SK-N-SH (cell line): Measurements from ENCODE around the gene RDH12. TPM values are rescaled to one million over a fixed set of nuclear protein-coding genes. Genes with fewer than 3 reads are reported as not detected.

ENCODE experiments used
- CTCF ChIA-PET: fragments of 300-600, 350-600 bp; formaldehyde crosslinking; extraction: SDS; loops from one replicate; lab custom pipeline; 2021; lab: Yijun Ruan, JAX
- POLR2A ChIA-PET: fragments of 350-600 bp; sonication (Branson Sonifier 250); formaldehyde crosslinking; extraction: SDS; loops from one replicate; lab custom pipeline; 2020; ENCODE audit warnings: antibody characterized with exemption, inconsistent platforms; lab: Yijun Ruan, JAX
- DNase-seq: peaks from one replicate; pipeline ENCODE4 v3.0.0; 2012
- H2AFZ ChIP-seq: fragments of 200-600 bp; sonication (generic); 2 replicates; pipeline ENCODE4 v1.8.1; 2016; ENCODE audit warnings: antibody characterized with exemption, mild to moderate bottlenecking, low read depth
- H3F3A ChIP-seq: fragments of 200-600 bp; sonication (generic); replicated peaks from 2 replicates; pipeline ENCODE3; 2016; ENCODE audit warnings: antibody characterized with exemption, mild to moderate bottlenecking; ENCODE audit not compliant: insufficient read depth
- H3K27ac ChIP-seq, 2 experiments: fragments of 200-500 bp in 1 of 2; fragments of 200-600 bp in 1 of 2; sonication (Bioruptor generic) in 1 of 2; sonication (generic), shearing (Covaris generic) in 1 of 2; 2 replicates each; pipeline versions ENCODE4 v1.5.1 to v1.6.1; 2014 to 2016; ENCODE audit warnings: low read depth in 2 of 2, inconsistent platforms in 1 of 2, low read length in 1 of 2, mild to moderate bottlenecking in 1 of 2, mixed read lengths in 1 of 2
- H3K27me3 ChIP-seq: fragments of 200-600 bp; sonication (generic), shearing (Covaris generic); 2 replicates; pipeline ENCODE4 v1.6.1; 2016; ENCODE audit warnings: mixed run types; ENCODE audit not compliant: insufficient read depth
- H3K36me3 ChIP-seq, 2 experiments: fragments of 200-500 bp in 1 of 2; fragments of 200-600 bp in 1 of 2; sonication (Bioruptor generic) in 1 of 2; sonication (generic) in 1 of 2; replicated peaks in 1 of 2; 2 replicates each; pipeline versions ENCODE3 to v1.5.1; 2014 to 2016; ENCODE audit warnings: low read length in 1 of 2, mild to moderate bottlenecking in 1 of 2; ENCODE audit not compliant: insufficient read depth in 2 of 2, control insufficient read depth in 1 of 2
- H3K4me1 ChIP-seq, 2 experiments: fragments of 200-500 bp in 1 of 2; fragments of 200-600 bp in 1 of 2; sonication (Bioruptor generic) in 1 of 2; sonication (generic), shearing (Covaris generic) in 1 of 2; 2 replicates each; pipeline versions ENCODE4 v1.5.1 to v1.6.1; 2014 to 2016; ENCODE audit warnings: low read depth in 1 of 2, low read length in 1 of 2, mixed run types in 1 of 2; ENCODE audit not compliant: insufficient read depth in 2 of 2, control insufficient read depth in 1 of 2
- H3K4me2 ChIP-seq: fragments of 200-600 bp; sonication (generic), shearing (Covaris generic); 2 replicates; pipeline ENCODE4 v1.6.1; 2017; ENCODE audit warnings: mixed run types
- H3K4me3 ChIP-seq, 2 experiments: fragments of 200-500 bp in 1 of 2; fragments of 200-600 bp in 1 of 2; sonication (Bioruptor generic) in 1 of 2; sonication (generic), shearing (Covaris generic) in 1 of 2; 2 replicates each; pipeline versions ENCODE4 v1.5.1 to v1.8.1; 2014 to 2016; ENCODE audit warnings: low read depth in 2 of 2, inconsistent platforms in 1 of 2, low read length in 1 of 2, mild to moderate bottlenecking in 1 of 2, mixed read lengths in 1 of 2, moderate library complexity in 1 of 2
- H3K79me2 ChIP-seq: fragments of 200-600 bp; sonication (generic); 2 replicates; pipeline ENCODE4 v1.8.1; 2017; ENCODE audit warnings: mild to moderate bottlenecking; ENCODE audit not compliant: insufficient read depth
- H3K9ac ChIP-seq: fragments of 200-600 bp; sonication (generic); 2 replicates; pipeline ENCODE4 v1.6.1; 2017; ENCODE audit warnings: mixed run types
- H3K9me2 ChIP-seq: fragments of 200-600 bp; sonication (generic); 2 replicates; pipeline ENCODE4 v1.6.1; 2017; ENCODE audit warnings: mixed run types
- H3K9me3 ChIP-seq: fragments of 200-600 bp; sonication (generic); 2 replicates; pipeline ENCODE4 v1.6.1; 2017; ENCODE audit warnings: mixed run types, mild to moderate bottlenecking, moderate library complexity
- H4K20me1 ChIP-seq: fragments of 200-600 bp; sonication (generic); 2 replicates; pipeline ENCODE4 v1.6.1; 2017; ENCODE audit warnings: mild to moderate bottlenecking, mixed run types; ENCODE audit not compliant: insufficient read depth
- CHD2 ChIP-seq: fragments of 150-350 bp; IDR thresholded peaks from 2 replicates; pipeline ENCODE4 v1.6.1; 2018; ENCODE audit warnings: low read length; ENCODE audit not compliant: partially characterized antibody
- CTCF ChIP-seq: fragments of 200-600 bp; sonication (generic); IDR thresholded peaks from 2 replicates; pipeline ENCODE4 v1.6.1; 2017; ENCODE audit warnings: antibody characterized with exemption, mild to moderate bottlenecking, moderate library complexity
- EP300 ChIP-seq, 2 experiments: IDR thresholded peaks; 2 replicates each; pipeline versions ENCODE4 v1.4.0 to v1.6.1; 2012; ENCODE audit warnings: borderline replicate concordance in 1 of 2, low read depth in 1 of 2, low read length in 1 of 2
- FOSL2 ChIP-seq: IDR thresholded peaks from 2 replicates; pipeline ENCODE4 v1.4.0; 2012; ENCODE audit warnings: low read depth, mild to moderate bottlenecking, moderate library complexity, borderline replicate concordance
- FOXJ3 ChIP-seq: sonication (generic); formaldehyde crosslinking; IDR thresholded peaks from 2 replicates; pipeline ENCODE4 v1.5.1; 2020; ENCODE audit warnings: mild to moderate bottlenecking, missing genetic modification reagents
- GABPA ChIP-seq: IDR thresholded peaks from 2 replicates; pipeline ENCODE4 v1.4.0; 2012; ENCODE audit warnings: low read depth, mild to moderate bottlenecking
- GATA2 ChIP-seq: sonication (generic); formaldehyde crosslinking; IDR thresholded peaks from 2 replicates; pipeline ENCODE4 v1.5.0; 2020; ENCODE audit warnings: mild to moderate bottlenecking, missing genetic modification reagents
- IRF3 ChIP-seq: fragments of 150-350 bp; IDR thresholded peaks from 2 replicates; pipeline ENCODE4 v1.6.1; 2016; ENCODE audit warnings: mild to moderate bottlenecking, low read depth, low read length
- JUND ChIP-seq: IDR thresholded peaks from 2 replicates; pipeline ENCODE4 v1.4.0; 2012
- MAX ChIP-seq: IDR thresholded peaks from 2 replicates; pipeline ENCODE4 v1.4.0; 2012; ENCODE audit warnings: low read depth
- MXI1 ChIP-seq: IDR thresholded peaks from 2 replicates; pipeline ENCODE4 v1.6.1; 2012; ENCODE audit warnings: mild to moderate bottlenecking, low read depth, low read length, improper control_type of control experiment
- NRF1 ChIP-seq: IDR thresholded peaks from 2 replicates; pipeline ENCODE4 v1.6.1; 2012; ENCODE audit warnings: low read depth, mild to moderate bottlenecking, low read length
- POLR2AphosphoS5 ChIP-seq: IDR thresholded peaks from 2 replicates; pipeline ENCODE4 v1.6.1; 2012; ENCODE audit warnings: low read depth, low read length
- RAD21 ChIP-seq: IDR thresholded peaks from 2 replicates; pipeline ENCODE4 v1.6.1; 2012; ENCODE audit warnings: mild to moderate bottlenecking, low read length
- REST ChIP-seq: IDR thresholded peaks from 2 replicates; pipeline ENCODE4 v1.6.1; 2012; ENCODE audit warnings: mild to moderate bottlenecking, low read depth, low read length, moderate library complexity
- RFX5 ChIP-seq: IDR thresholded peaks from 2 replicates; pipeline ENCODE4 v1.6.1; 2012; ENCODE audit warnings: mild to moderate bottlenecking, improper control_type of control experiment, low read length
- SMC3 ChIP-seq: IDR thresholded peaks from 2 replicates; pipeline ENCODE4 v1.6.1; 2012; ENCODE audit warnings: low read depth, low read length, improper control_type of control experiment
- TCF12 ChIP-seq: IDR thresholded peaks from 2 replicates; pipeline ENCODE4 v1.4.0; 2012
- TEAD4 ChIP-seq: IDR thresholded peaks from 2 replicates; pipeline ENCODE4 v1.4.0; 2012; ENCODE audit warnings: mild to moderate bottlenecking, borderline replicate concordance; ENCODE audit not compliant: insufficient read depth
- USF1 ChIP-seq: IDR thresholded peaks from 2 replicates; pipeline ENCODE4 v1.4.0; 2012; ENCODE audit warnings: low read depth, borderline replicate concordance
- ZBTB33 ChIP-seq: IDR thresholded peaks from 2 replicates; pipeline ENCODE4 v1.4.0; 2012; ENCODE audit warnings: low read depth, borderline replicate concordance
- WGBS: methylation state at CpG from one replicate; pipeline ENCODE4 v1.1.6; 2017; ENCODE audit warnings: low lambda C conversion rate; 5-methylcytosine and 5-hydroxymethylcytosine counted together
- polyA plus RNA-seq, 3 experiments: library from polyadenylated mRNA; depleted of rRNA; stranded (reverse); fragments of >200 nt; gene quantifications; 2 replicates each; pipeline ENCODE4 v1.2.3, GENCODE V29; 2012
- TF ChIP-seq, protein P1 (sequence below): fragments of 150-350 bp; IDR thresholded peaks from 2 replicates; pipeline ENCODE4 v1.6.1; 2017; ENCODE audit warnings: antibody characterized with exemption, low read length, low read depth, borderline replicate concordance

RDH12 gene
- polyA plus RNA-seq, 1 of the 3 experiments (the other 2 are of a cell fraction) = not detected

- H3K36me3 ChIP-seq = peaks cover 17 to 23% of the 10 kb centered on the region in 2 experiments
- no peaks in the 10 kb centered on the region for H3K27me3 ChIP-seq
- H3K4me3 ChIP-seq = peak within 1 kb of the TSS; percentile 98 to 100
- CTCF ChIA-PET = interaction anchor here (0.7 to 6.7 kb wide), 8 partner anchors 8 to 268 kb away, joined by 3 to 42 read pairs (median 4); partner anchors contain the start of gene ARG2
- H3K27ac ChIP-seq = peak within 1 kb of the TSS; percentile 87 to 90
- no peaks in the 10 kb centered on the region for H3K9me3 ChIP-seq
- H2AFZ ChIP-seq = peak within 1 kb of the TSS; percentile 98
- H3K4me2 ChIP-seq = peak within 1 kb of the TSS; percentile 98
- peak within 1 kb of the TSS; percentile 93 for H3K9ac ChIP-seq
- peaks cover 6 to 12% of the 10 kb centered on the region in 2 experiments; a peak in 2 of 4 replicates for H3K4me1 ChIP-seq
- peaks cover 4% of the 10 kb centered on the region for H3F3A ChIP-seq
- POLR2A ChIA-PET = interaction anchor here (0.9 to 1.8 kb wide), 6 partner anchors 9 to 268 kb away, joined by 3 to 11 read pairs (median 4); partner anchors contain the start of genes ARG2 and PIGH
- DNase-seq = peak; percentile 85
- peaks cover 46% of the 10 kb centered on the region for H3K79me2 ChIP-seq
- peaks cover 17% of the 10 kb centered on the region; the same call in 1 of the 2 replicates for H4K20me1 ChIP-seq
- H3K9me2 ChIP-seq = no peaks in the 10 kb centered on the region
- 2% methylated on average over 24 of the region's 25 CpGs for WGBS
- TF ChIP-seq RFX5 = no peak
- no peak for TF ChIP-seq FOXJ3
- TF ChIP-seq SMC3 = no peak
- no peak for TF ChIP-seq GATA2 (CRISPR knock-in tag)
- TF ChIP-seq NRF1 = no peak
- TF ChIP-seq CTCF = no peak
- TF ChIP-seq GABPA = no peak; the same call in 1 of the 2 replicates
- no peak for TF ChIP-seq IRF3
- peak; percentile 97 for TF ChIP-seq POLR2AphosphoS5
- peak; percentile 54 for TF ChIP-seq MAX
- no peak for TF ChIP-seq TCF12
- TF ChIP-seq FOSL2 = no peak
- no peak for TF ChIP-seq EP300 (IDR thresholded peaks at IDR 0.05; ENCODE audit: borderline replicate concordance in 1 of 2, low read depth in 1 of 2, low read length in 1 of 2)
- TF ChIP-seq ZBTB33 = 0 out of 2 replicates have a peak, but pooled peaks have one; percentile 21
- no peak for TF ChIP-seq USF1
- no peak for TF ChIP-seq JUND
- peak; percentile 88 for TF ChIP-seq MXI1
- TF ChIP-seq CHD2 = peak; percentile 42
- TF ChIP-seq, protein P1, sequence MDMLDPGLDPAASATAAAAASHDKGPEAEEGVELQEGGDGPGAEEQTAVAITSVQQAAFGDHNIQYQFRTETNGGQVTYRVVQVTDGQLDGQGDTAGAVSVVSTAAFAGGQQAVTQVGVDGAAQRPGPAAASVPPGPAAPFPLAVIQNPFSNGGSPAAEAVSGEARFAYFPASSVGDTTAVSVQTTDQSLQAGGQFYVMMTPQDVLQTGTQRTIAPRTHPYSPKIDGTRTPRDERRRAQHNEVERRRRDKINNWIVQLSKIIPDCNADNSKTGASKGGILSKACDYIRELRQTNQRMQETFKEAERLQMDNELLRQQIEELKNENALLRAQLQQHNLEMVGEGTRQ = no peak
- TF ChIP-seq RAD21 = no peak
- no peak for TF ChIP-seq REST
- TF ChIP-seq TEAD4 = no peak
Observed at GRCh38 chr14:67695394-67695949, 6.2 kb upstream of the RDH12 start, which contains the start of gene RDH11. TSS of gene RDH11 (minus strand) at chr14:67695764. CDS start at chr14:67695703, 61 bp downstream.
